Activated effector memory CD4-positive, alpha-beta T cell treated with Interleukin-2 at 50 U/mL for 16 hours (primary cell): ENCODE results near the gene ARHGAP45.
"Not testable (repeated sequence)": the region's sequence is repeated elsewhere in the genome, so short reads cannot be mapped to it uniquely, and the experiment has no call there.

Source experiments
- DNase-seq: peaks from one replicate; pipeline ENCODE4 v3.0.0-alpha.2; 2020

Gene ARHGAP45, protein sequence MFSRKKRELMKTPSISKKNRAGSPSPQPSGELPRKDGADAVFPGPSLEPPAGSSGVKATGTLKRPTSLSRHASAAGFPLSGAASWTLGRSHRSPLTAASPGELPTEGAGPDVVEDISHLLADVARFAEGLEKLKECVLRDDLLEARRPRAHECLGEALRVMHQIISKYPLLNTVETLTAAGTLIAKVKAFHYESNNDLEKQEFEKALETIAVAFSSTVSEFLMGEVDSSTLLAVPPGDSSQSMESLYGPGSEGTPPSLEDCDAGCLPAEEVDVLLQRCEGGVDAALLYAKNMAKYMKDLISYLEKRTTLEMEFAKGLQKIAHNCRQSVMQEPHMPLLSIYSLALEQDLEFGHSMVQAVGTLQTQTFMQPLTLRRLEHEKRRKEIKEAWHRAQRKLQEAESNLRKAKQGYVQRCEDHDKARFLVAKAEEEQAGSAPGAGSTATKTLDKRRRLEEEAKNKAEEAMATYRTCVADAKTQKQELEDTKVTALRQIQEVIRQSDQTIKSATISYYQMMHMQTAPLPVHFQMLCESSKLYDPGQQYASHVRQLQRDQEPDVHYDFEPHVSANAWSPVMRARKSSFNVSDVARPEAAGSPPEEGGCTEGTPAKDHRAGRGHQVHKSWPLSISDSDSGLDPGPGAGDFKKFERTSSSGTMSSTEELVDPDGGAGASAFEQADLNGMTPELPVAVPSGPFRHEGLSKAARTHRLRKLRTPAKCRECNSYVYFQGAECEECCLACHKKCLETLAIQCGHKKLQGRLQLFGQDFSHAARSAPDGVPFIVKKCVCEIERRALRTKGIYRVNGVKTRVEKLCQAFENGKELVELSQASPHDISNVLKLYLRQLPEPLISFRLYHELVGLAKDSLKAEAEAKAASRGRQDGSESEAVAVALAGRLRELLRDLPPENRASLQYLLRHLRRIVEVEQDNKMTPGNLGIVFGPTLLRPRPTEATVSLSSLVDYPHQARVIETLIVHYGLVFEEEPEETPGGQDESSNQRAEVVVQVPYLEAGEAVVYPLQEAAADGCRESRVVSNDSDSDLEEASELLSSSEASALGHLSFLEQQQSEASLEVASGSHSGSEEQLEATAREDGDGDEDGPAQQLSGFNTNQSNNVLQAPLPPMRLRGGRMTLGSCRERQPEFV

DNA sequence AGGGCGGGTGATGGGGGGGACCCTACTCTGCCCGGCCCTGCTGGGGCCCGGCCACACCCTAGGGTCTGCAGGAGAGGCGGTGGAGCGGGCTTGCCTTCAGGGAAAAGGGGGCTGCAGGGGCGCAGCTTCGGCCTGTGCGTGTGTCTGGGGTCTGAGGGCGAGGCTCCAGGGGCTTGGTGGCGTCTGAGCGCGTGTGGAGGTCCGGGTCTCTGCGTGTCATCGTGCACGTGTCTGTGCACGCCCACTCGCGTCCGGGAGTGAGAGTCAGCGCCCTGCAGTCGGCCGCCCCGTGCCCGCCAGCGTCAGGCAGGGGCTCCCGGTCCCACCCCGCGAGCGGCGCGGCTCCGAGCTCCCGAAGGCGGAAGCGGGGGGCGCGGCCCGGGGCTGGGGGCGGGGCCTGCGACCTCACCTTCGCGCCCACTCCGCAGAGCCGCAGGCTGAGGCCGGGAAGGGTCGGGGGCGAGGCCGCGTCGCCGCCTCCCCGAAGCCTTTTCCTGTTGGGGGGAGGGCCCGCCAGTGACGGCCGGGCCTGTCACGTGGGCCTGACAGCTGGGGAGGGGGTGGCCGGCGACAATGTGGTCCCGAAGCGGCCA, at the start of gene ARHGAP45:
TSS of gene ARHGAP45 (plus strand) at position 420 of the 593 bp plus-strand sequence. CDS start 239 bp downstream, outside the sequence.
- DNase-seq: peak; percentile 80

DNA sequence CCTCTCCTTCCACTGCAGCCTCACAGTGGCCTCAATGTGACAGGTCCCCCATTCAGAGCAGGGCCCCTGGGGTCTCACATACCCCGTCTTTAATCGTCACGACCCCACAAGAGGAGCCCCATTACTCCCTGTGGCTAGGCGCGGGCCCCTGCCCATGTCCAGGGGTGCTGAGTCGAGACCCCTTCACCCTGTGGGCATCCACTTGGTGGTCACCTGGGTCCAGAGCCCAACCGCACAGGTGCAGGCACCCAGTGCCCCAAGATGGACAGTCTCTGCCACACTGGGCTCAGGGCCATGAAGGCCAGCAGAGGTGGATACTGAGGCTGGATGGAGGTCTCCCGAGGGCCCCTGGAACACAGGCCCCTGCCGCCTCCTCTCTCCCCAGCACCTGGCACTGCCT, 49.1 kb upstream of the ARHGAP45 start:
- no peak for DNase-seq

GRCh38 chr19:1018393-1018792, 48.6 kb upstream of the ARHGAP45 start:
- DNase-seq: no peak

GRCh38 chr19:1018932-1019615, 47.9 kb upstream of the ARHGAP45 start:
- DNase-seq: no peak

DNA sequence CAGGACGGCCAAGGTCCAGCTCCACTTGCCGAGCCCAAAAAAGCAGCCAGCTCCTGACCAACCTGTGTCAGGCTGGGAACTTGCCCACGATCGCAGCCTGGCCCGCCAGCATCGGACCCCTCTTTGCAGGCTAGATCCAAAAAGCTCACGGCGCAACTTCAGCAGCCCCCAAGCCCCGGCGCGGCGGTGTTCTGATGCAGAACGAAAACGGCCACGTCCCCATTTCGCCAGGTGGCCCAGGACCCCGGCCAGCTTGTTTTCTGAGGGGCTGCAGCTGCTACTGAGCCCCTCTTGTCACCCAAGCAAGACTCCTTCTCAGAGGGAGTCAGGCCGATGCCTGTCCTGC, 47.4 kb upstream of the ARHGAP45 start:
- DNase-seq: no peak

- DNase-seq: no peak
Observed at GRCh38 chr19:1019980-1020867, 46.7 kb upstream of the ARHGAP45 start.

GRCh38 chr19:1020868-1021425, 46.0 kb upstream of the ARHGAP45 start, which contains the start of gene TMEM259:
Gene TMEM259, minus strand, starts transcription at chr19:1021123. Its CDS starts 127 bp downstream, at chr19:1020996.
- peak; percentile 96 for DNase-seq

- not testable (repeated sequence) for DNase-seq
Observed at GRCh38 chr19:1023883-1024188, 43.1 kb upstream of the ARHGAP45 start.

DNA sequence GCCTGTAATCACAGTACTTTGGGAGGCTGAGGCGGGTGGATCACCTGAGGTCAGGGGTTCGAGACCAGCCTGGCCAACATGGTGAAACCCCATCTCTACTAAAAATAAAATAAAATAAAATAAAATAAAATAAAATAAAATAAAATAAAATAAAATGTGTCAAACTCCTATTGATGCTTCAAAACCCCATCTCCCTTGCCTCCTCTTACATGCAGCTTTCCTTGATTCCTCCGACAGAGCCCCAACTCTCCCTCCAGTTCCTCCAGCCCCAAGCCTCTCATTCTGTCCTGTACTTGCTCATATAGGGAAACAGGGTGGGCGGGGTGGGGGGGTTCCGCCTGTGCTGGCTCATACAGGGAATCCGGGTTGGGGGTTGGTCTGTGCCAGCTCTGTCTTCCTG, 41.9 kb upstream of the ARHGAP45 start:
- DNase-seq: not testable (repeated sequence)

DNA sequence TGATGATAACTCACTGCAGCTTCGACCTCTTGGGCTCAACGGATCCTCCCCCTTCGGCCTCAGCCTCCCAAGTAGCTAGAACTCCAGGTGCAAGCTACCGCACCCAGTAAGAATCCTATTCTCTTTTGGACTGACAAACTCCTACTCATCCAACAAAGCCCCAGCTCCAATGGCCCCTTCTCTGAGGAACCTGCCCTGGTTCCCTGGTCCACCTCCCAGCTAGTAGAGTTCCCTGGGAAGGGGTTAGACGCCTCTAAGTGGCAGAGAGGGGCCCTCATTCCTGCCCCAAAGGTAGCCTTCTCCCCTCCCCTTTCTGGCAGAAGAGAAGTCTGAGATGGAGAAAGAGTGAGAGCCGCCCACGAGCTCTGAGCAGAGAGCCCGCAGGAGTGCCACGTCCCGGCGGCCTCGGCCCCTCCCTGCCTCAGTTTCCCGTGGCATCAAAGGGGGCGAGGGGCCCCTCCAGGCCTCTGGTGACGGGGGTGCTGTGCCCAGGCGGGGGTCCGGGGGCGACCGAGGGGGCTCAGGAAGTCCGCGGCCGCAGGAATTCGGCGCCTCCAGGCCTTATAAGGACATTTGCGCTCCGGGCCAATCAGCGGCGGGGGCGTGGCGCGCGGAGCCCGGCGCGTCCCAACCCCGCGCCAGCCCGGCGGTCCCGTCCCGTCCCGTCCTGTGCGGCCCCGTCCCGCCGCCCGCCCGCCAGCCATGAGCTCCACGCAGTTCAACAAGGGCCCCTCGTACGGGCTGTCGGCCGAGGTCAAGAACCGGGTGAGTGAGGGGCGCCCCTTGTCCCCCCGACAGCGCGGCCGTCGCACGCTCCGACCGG, 40.8 kb upstream of the ARHGAP45 start, which contains the start of gene CNN2:
TSS of gene CNN2 (plus strand) at position 649 of the 823 bp plus-strand sequence. CDS start at position 703, 54 bp downstream.
- peak; percentile 53 for DNase-seq

GRCh38 chr19:1026783-1027649, 40.0 kb upstream of the ARHGAP45 start:
- DNase-seq: peak; percentile 27

GRCh38 chr19:1027650-1028061, 39.3 kb upstream of the ARHGAP45 start:
- no peak for DNase-seq

- peak; percentile 67 for DNase-seq
Observed at GRCh38 chr19:1028062-1028926, 38.7 kb upstream of the ARHGAP45 start.

GRCh38 chr19:1032264-1032867, 34.6 kb upstream of the ARHGAP45 start:
- no peak for DNase-seq

DNA sequence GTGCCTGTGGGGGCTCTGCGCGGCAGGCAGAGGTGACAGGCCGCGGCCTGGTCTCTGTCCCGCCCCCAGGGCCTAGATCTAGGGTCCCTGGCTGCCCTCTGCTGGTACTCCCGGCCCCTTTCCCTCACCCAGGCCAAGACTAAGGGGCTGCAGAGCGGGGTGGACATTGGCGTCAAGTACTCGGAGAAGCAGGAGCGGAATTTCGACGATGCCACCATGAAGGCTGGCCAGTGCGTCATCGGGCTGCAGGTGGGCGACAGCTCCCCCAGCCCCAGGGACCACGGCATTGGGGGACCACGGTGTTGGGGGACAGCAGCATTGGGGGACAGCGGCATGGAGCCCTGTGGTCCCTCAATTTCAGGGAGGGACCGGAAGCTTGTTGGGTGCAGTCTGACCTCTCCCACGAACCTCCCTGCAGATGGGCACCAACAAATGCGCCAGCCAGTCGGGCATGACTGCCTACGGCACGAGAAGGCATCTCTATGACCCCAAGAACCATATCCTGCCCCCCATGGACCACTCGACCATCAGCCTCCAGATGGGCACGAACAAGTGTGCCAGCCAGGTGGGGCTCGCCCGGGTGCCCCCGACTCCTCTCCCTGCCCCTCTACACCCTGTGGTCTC, 30.9 kb upstream of the ARHGAP45 start:
- DNase-seq: no peak

- no peak for DNase-seq
Observed at GRCh38 chr19:1037621-1038064, 29.3 kb upstream of the ARHGAP45 start.
